HCT116 (cell line): Measurements from ENCODE around the gene GTF2H2C.
"Not testable (repeated sequence)": the region's sequence is repeated elsewhere in the genome, so short reads cannot be mapped to it uniquely, and the experiment has no call there.

Experiments used
- CBX3 ChIP-seq: IDR thresholded peaks from 2 replicates; pipeline ENCODE4 v1.6.1; 2012; ENCODE audit warnings: low read depth
- EGR1 ChIP-seq: IDR thresholded peaks from 2 replicates; pipeline ENCODE4 v1.6.1; 2012; ENCODE audit warnings: low read depth
- EZH2phosphoT487 ChIP-seq: fragments of 200-600 bp; IDR thresholded peaks from 2 replicates; pipeline ENCODE4 v1.6.1; 2018; ENCODE audit warnings: antibody characterized with exemption, borderline replicate concordance
- POLR2A ChIP-seq: IDR thresholded peaks from 2 replicates; pipeline ENCODE4 v1.7.0; 2011; ENCODE audit warnings: borderline replicate concordance; ENCODE audit not compliant: insufficient read depth, insufficient read length; ENCODE audit errors: extremely low read depth
- RAD21 ChIP-seq: IDR thresholded peaks from 2 replicates; pipeline ENCODE4 v1.6.1; 2012; ENCODE audit warnings: low read depth, mild to moderate bottlenecking
- TCF7L2 ChIP-seq: IDR thresholded peaks from 2 replicates; pipeline ENCODE4 v1.7.0; 2011; ENCODE audit warnings: borderline replicate concordance, inconsistent platforms; ENCODE audit not compliant: insufficient read depth, insufficient read length; ENCODE audit errors: extremely low read depth
- TF ChIP-seq, protein P1 (sequence below), 3 experiments: fragments of 200-600 bp in 1 of 3; sonication (generic) in 1 of 3; IDR thresholded peaks in 2 of 3; conservative IDR thresholded peaks in 1 of 3; 2 replicates each; pipeline ENCODE4 v1.5.1; 2012 to 2017; ENCODE audit warnings: low read depth in 2 of 3, low read length in 2 of 3, antibody characterized with exemption in 1 of 3, borderline replicate concordance in 1 of 3, control low read depth in 1 of 3, mild to moderate bottlenecking in 1 of 3, mixed read lengths in 1 of 3, mixed run types in 1 of 3, moderate library complexity in 1 of 3; ENCODE audit not compliant: insufficient read depth in 1 of 3
- TF ChIP-seq, protein P2 (sequence below): IDR thresholded peaks from 2 replicates; pipeline ENCODE4 v1.6.1; 2012; ENCODE audit warnings: low read depth
- TF ChIP-seq, protein P3 (sequence below): IDR thresholded peaks from 2 replicates; pipeline ENCODE4 v1.6.1; 2012

DNA sequence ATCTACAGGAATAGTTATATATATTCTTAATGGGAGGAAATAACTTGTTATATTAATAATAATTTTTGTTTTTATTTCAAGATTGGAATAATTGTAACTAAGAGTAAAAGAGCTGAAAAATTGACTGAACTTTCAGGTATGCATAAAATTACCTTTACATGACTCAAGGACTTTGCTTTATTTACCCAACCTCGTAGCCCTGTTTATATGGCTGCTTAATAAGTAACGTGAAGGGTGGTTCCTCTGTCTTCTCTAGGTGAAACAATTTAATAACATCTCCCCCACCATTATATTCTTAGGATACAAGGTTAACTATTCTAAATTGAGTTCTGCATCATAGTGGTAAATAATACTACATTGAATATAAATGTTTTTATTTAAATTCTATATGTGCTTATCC is 8.1 kb downstream of the GTF2H2C start:
- TF ChIP-seq, protein P1, sequence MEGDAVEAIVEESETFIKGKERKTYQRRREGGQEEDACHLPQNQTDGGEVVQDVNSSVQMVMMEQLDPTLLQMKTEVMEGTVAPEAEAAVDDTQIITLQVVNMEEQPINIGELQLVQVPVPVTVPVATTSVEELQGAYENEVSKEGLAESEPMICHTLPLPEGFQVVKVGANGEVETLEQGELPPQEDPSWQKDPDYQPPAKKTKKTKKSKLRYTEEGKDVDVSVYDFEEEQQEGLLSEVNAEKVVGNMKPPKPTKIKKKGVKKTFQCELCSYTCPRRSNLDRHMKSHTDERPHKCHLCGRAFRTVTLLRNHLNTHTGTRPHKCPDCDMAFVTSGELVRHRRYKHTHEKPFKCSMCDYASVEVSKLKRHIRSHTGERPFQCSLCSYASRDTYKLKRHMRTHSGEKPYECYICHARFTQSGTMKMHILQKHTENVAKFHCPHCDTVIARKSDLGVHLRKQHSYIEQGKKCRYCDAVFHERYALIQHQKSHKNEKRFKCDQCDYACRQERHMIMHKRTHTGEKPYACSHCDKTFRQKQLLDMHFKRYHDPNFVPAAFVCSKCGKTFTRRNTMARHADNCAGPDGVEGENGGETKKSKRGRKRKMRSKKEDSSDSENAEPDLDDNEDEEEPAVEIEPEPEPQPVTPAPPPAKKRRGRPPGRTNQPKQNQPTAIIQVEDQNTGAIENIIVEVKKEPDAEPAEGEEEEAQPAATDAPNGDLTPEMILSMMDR (IDR thresholded peaks at IDR 0.05 in 2 of 3, conservative IDR thresholded peaks at IDR 0.05 in 1 of 3; ENCODE audit: borderline replicate concordance in 1 of 3, insufficient read depth in 1 of 3, low read depth in 2 of 3, low read length in 2 of 3): not testable (repeated sequence)
- not testable (repeated sequence) for TF ChIP-seq EZH2phosphoT487, TCF7L2, RAD21, EGR1, CBX3, POLR2A
- TF ChIP-seq, protein P2, sequence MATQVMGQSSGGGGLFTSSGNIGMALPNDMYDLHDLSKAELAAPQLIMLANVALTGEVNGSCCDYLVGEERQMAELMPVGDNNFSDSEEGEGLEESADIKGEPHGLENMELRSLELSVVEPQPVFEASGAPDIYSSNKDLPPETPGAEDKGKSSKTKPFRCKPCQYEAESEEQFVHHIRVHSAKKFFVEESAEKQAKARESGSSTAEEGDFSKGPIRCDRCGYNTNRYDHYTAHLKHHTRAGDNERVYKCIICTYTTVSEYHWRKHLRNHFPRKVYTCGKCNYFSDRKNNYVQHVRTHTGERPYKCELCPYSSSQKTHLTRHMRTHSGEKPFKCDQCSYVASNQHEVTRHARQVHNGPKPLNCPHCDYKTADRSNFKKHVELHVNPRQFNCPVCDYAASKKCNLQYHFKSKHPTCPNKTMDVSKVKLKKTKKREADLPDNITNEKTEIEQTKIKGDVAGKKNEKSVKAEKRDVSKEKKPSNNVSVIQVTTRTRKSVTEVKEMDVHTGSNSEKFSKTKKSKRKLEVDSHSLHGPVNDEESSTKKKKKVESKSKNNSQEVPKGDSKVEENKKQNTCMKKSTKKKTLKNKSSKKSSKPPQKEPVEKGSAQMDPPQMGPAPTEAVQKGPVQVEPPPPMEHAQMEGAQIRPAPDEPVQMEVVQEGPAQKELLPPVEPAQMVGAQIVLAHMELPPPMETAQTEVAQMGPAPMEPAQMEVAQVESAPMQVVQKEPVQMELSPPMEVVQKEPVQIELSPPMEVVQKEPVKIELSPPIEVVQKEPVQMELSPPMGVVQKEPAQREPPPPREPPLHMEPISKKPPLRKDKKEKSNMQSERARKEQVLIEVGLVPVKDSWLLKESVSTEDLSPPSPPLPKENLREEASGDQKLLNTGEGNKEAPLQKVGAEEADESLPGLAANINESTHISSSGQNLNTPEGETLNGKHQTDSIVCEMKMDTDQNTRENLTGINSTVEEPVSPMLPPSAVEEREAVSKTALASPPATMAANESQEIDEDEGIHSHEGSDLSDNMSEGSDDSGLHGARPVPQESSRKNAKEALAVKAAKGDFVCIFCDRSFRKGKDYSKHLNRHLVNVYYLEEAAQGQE: not testable (repeated sequence)
- TF ChIP-seq, protein P3, sequence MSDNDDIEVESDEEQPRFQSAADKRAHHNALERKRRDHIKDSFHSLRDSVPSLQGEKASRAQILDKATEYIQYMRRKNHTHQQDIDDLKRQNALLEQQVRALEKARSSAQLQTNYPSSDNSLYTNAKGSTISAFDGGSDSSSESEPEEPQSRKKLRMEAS: not testable (repeated sequence)
